Kidney (tissue), 14 donors: ENCODE results near the gene ERC2. TPM values are rescaled to one million over a fixed set of nuclear protein-coding genes. Genes with fewer than 3 reads are reported as not detected.

ENCODE experiments used
- DNase-seq, 5 donors: peaks; one replicate each; pipeline ENCODE4 v3.0.0-alpha.2; 2013 to 2020
- FAIRE-seq: peaks from 2 replicates; lab custom pipeline; 2012; peaks lifted over from hg19 to GRCh38; lab: Jason Lieb, UNC
- H3K27ac ChIP-seq, 2 donors: one replicate each; pipeline ENCODE4 v1.7.0; 2013; ENCODE audit warnings: low read depth in 2 of 2, low read length in 2 of 2, inconsistent platforms in 1 of 2
- H3K27me3 ChIP-seq: one replicate; pipeline ENCODE4 v1.7.1; 2013; ENCODE audit warnings: low read length, inconsistent platforms; ENCODE audit not compliant: control insufficient read depth, insufficient read depth
- H3K36me3 ChIP-seq, 3 donors: one replicate each; pipeline versions ENCODE4 v1.7.0 to v1.7.1; 2013; ENCODE audit warnings: low read length in 3 of 3, control low read depth in 1 of 3, inconsistent platforms in 1 of 3; ENCODE audit not compliant: insufficient read depth in 3 of 3, control insufficient read depth in 2 of 3
- H3K4me1 ChIP-seq, 3 donors: one replicate each; pipeline versions ENCODE4 v1.7.0 to v1.7.1; 2013; ENCODE audit warnings: low read length in 3 of 3, inconsistent platforms in 1 of 3, low read depth in 1 of 3; ENCODE audit not compliant: control insufficient read depth in 2 of 3, insufficient read depth in 2 of 3
- H3K4me3 ChIP-seq, 3 donors: one replicate each; pipeline versions ENCODE4 v1.7.0 to v1.8.1; 2013; ENCODE audit warnings: low read length in 3 of 3, control low read depth in 1 of 3, inconsistent platforms in 1 of 3
- H3K9ac ChIP-seq, 3 donors: one replicate each; pipeline versions ENCODE4 v1.7.0 to v1.7.1; 2013; ENCODE audit warnings: low read length in 3 of 3, control low read depth in 1 of 3, inconsistent platforms in 1 of 3
- H3K9me3 ChIP-seq, 3 donors: one replicate each; pipeline versions ENCODE4 v1.7.0 to v1.7.1; 2013; ENCODE audit warnings: low read length in 3 of 3, control low read depth in 1 of 3, inconsistent platforms in 1 of 3; ENCODE audit not compliant: control insufficient read depth in 2 of 3, insufficient read depth in 1 of 3
- intact Hi-C: fragments of 100-400 bp; cut with DNase I; formaldehyde crosslinking; loops from one replicate; pipeline ENCODE4 v1.11.1; 2022
- polyA plus RNA-seq: library from polyadenylated mRNA; stranded (reverse); fragments of 350-450 nt; fragmentation: Illumina TruSeq; extraction: RNeasy Lipid Tissue Mini Kit (QIAGEN cat#74804); gene quantifications from one replicate; pipeline ENCODE4 v1.2.3, GENCODE V29; 2014; ENCODE audit warnings: low read depth, low replicate concordance; ENCODE audit not compliant: insufficient read depth
- total RNA-seq: library from RNA; stranded (reverse); fragmentation: NEBNext Ultra II Directional; extraction: Animal tissue kit (Norgen Biotek cat#: 25700); gene quantifications from one replicate; pipeline ENCODE4 v1.2.1, GENCODE V29; 2021
- TF ChIP-seq, protein P1 (sequence below): IDR thresholded peaks from 3 replicates; pipeline ENCODE4 v1.5.1; 2012; ENCODE audit warnings: mild to moderate bottlenecking, moderate library complexity, borderline replicate concordance; ENCODE audit not compliant: insufficient read depth; ENCODE audit errors: extremely low read depth
- donor health status: control.
- donor health status: control.
- donor health status: control.
- donor health status: control.
- donor health status: control.
- donor health status: DM: yes; HTN: yes; CAD: no.
- donor health status: Normal renal cell carcinoma (clear cell type).

The ERC2 gene
- total and polyA plus RNA-seq, 2 donors from 2014 or later, result 0.92 to 3.8 TPM

DNA sequence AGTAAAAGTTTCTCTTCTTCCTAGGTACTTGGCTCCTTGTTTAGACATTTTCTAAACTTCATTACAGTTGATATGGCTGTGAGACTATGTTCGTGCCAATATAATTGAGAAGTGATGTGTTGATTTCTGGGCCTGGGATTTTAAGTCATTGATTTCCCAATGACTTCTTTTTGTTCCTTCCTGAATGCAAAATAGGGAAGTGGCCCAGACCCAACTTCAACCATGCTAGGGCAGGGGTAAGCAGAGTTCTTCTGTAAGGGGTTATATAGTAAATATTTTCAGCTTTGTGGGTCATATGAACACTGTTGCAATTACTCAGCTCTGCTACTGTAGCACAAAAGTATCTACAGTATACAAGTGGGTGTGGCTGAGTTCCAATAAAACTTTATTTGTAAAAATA is 661.1 kb downstream of the ERC2 start:
- FAIRE-seq (no peak), DNase-seq (no peak)
- Histone ChIP-seq H3K27ac (no peak overlapping the region), H3K27me3 (no peaks in the 10 kb centered on the region), H3K36me3 (no peaks in the 10 kb centered on the region), H3K4me3 (no peak overlapping the region), H3K9ac (no peak overlapping the region), H3K4me1 (no peaks in the 10 kb centered on the region), H3K9me3 (no peaks in the 10 kb centered on the region)
- intact Hi-C loops, result no loop called here
- TF ChIP-seq, protein P1, sequence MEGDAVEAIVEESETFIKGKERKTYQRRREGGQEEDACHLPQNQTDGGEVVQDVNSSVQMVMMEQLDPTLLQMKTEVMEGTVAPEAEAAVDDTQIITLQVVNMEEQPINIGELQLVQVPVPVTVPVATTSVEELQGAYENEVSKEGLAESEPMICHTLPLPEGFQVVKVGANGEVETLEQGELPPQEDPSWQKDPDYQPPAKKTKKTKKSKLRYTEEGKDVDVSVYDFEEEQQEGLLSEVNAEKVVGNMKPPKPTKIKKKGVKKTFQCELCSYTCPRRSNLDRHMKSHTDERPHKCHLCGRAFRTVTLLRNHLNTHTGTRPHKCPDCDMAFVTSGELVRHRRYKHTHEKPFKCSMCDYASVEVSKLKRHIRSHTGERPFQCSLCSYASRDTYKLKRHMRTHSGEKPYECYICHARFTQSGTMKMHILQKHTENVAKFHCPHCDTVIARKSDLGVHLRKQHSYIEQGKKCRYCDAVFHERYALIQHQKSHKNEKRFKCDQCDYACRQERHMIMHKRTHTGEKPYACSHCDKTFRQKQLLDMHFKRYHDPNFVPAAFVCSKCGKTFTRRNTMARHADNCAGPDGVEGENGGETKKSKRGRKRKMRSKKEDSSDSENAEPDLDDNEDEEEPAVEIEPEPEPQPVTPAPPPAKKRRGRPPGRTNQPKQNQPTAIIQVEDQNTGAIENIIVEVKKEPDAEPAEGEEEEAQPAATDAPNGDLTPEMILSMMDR, result no peak

DNA sequence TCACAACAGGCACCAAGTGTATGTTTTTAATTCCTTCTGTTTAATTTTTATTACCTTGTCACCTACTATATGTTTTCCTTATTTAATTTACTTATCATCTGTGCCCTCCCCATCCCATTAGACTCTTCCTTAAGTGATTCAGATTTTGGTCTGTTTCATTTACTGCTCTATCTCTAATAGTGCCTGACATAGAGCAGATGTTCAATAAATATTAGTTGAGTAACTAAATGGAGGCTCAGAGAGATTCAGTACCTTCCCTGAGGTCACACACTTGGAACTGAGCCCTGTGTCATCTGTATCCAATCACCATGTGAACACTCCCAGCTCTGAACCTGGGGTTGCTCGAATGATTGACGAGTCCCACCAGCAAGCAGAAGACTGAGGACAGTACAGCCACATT is 663.1 kb downstream of the ERC2 start:
- no peaks in the 10 kb centered on the region for H3K27me3 ChIP-seq
- H3K9ac ChIP-seq, result no peak overlapping the region
- DNase-seq, result no peak
- FAIRE-seq, result no peak
- no peaks in the 10 kb centered on the region for H3K4me1 ChIP-seq
- H3K36me3 ChIP-seq, result no peaks in the 10 kb centered on the region
- no peak overlapping the region for H3K27ac ChIP-seq
- TF ChIP-seq, protein P1, result no peak
- no peak overlapping the region for H3K4me3 ChIP-seq
- no peaks in the 10 kb centered on the region for H3K9me3 ChIP-seq
- intact Hi-C loops, result no loop called here

DNA sequence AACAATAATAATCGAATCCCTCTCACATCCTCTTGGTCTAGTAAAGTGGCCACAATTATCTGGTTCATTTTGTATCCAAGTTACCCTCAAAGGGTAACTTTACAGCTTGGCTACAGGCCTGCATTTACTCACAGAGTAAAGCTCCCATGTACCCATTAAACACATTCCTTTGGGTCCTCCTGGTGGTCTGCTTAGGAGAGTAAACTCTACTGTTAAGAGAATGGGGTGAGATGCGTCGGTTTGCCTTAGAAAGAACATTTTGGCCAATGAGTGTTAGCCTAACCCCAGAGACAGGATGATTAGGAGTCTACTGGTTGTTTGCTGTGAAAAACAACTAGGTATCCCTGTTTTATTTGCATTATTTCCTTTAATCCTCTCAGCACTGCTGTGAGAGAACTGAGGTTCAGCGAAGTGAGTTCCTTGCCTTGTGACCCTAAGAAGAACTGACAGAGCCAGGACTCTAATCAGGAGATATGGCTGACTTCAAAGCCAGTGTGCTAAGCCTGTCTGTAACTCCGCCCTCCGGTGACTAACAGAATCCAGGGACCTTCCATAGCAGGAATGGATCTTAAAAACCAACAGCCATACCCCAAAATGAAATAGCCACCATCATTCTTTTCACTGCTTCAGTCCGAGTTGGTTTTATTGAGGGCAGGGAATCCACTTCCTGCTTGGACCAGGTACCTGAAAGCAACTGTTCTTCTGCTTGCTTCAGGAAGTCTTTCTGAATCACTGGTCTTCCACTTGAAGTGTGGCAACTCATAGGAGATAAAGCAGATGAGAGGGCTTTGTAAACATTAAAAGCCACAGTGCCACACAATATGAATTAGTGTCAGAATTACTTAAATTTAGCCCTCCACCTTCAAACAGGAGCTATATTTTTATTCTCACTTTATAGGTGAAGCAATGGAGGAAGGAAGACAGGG is 663.8 kb downstream of the ERC2 start:
- Histone ChIP-seq H3K27ac (no peak overlapping the region), H3K4me1 (no peaks in the 10 kb centered on the region), H3K4me3 (no peak overlapping the region), H3K36me3 (no peaks in the 10 kb centered on the region), H3K9me3 (no peaks in the 10 kb centered on the region), H3K9ac (no peak overlapping the region), H3K27me3 (no peaks in the 10 kb centered on the region)
- DNase-seq, result no peak
- FAIRE-seq, result no peak
- intact Hi-C loops, result no loop called here
- TF ChIP-seq, protein P1, result no peak
